Inflammatory macrophage treated with lipopolysaccharide for 1 hour (primary cell): ENCODE measurements around the gene TRIM7.
A peak's percentile ranks its signal among the peaks of the same experiment; 100 is the strongest.

ENCODE experiments used
- DNase-seq, 2 donors: peaks; one replicate each; pipeline ENCODE4 v3.0.0-alpha.2; 2020 to 2022

Gene TRIM7

DNA sequence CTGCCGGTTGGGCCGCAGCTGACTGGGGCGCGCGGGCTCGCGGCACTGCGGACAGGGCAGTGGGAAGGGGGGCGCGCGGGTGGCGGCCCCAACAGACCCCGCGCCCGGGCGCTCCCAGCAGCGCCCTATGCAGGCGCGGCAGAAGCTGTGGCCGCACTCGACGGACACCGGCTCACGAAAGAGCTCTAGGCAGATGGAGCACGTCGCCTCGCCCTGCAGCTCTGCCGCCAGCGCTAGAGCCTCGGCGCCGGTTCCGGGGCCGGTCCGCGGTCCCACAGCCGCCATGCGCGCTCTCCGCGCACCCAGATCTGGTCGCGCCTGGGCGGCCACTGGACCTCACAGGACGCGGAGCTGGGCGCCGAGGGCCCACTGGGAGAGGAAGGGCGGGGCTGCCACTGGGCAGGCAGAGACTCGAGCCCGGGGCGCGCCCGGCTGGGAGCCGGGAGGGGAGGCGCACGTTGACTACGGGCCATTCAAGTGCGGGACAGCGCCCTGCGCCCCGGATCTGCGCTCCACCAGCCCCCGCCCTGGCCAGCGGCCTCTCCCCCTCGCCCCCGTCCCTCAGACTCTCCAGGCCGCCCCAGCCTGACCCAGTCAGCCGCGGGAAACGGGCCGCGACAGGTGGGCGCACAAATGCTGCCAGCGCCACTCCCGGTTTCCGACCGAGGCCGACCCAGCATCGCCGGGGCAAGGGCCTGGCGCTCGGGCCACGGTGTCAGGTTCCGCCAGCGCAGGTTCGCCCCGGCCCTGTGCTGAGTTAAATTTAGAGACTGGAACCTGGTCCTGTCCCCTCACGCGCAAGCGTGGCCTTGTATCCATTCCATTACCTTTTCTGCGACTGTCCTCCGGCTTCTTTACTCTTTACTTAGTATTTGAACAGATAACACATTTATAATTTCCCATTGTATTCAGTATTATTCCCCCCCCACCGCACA lies at the start of gene TRIM7:
Gene TRIM7 (minus strand): TSS at position 371 of the 935 bp plus-strand sequence. CDS start 86 bp downstream, at position 285.
- peak; percentile 31 to 47 for DNase-seq

GRCh38 chr5:181248277-181248676 lies 43.3 kb upstream of the TRIM7 start:
- DNase-seq = no peak

DNA sequence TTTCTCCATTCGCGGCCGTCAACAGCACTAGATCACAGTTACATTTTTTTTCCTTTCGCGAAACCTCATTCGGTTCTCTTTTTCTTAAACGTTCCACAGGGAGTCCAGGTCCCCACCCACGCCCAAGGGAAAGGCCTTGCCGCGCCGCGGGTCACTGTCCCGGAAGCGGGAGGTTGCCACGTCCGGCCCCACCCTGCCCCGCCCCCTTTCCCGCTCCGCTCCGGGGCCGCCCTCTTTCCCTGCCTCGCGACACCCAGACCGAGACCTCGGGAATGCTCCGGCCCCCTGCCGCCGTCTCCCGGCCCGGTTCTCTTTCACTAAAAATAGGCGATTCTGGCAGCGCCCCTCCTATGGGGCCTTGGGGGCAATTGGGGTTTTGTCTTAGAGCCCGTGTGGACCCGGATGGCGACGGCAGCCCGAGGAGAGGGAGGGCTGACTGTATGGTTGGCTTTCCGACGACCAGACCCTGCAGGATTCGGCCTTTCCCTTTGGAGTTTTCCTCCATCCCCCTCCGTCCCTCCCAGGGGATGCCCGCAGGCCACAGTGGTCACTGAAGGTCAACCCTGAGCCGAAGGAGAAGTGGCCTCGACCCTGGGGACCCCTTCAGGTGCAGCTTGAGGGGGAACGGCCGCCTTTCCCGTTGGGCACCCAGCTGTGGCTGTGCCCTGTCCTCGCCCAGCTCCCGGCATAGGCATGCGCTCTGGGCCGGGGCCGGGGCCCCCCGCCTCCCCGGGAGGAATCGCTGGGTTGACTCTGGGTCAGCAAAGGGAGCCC lies 41.5 kb upstream of the TRIM7 start:
- DNase-seq = peak; percentile 96 to 99

GRCh38 chr5:181245427-181246275 lies 40.7 kb upstream of the TRIM7 start:
- DNase-seq = no peak

- peak; percentile 78 to 84 for DNase-seq
Measured at GRCh38 chr5:181243564-181244343, 38.8 kb upstream of the TRIM7 start, which contains the start of gene RACK1. Gene RACK1 (minus strand): TSS chr5:181243906. CDS start chr5:181243800, 106 bp downstream.

GRCh38 chr5:181243018-181243563 lies 38.1 kb upstream of the TRIM7 start:
- peak; percentile 25 to 29 for DNase-seq

DNA sequence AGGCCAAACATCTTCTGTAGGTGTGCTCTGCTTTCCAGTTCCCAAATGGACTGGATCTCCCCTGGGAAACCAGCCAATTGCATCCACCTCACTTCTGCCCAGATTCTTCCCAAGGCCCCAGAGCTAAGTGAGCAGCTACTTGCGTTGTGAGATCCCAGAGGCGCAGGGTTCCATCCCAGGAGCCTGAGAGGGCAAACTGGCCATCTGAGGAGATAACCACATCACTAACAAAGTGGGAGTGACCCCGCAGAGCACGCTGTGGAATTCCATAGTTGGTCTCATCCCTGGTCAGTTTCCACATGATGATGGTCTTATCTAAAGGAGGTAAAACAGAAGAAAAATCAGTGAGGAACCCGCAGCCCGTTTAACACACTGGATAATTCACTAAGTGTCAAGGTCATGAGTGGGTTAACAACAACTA lies 37.0 kb upstream of the TRIM7 start:
- DNase-seq = no peak

DNA sequence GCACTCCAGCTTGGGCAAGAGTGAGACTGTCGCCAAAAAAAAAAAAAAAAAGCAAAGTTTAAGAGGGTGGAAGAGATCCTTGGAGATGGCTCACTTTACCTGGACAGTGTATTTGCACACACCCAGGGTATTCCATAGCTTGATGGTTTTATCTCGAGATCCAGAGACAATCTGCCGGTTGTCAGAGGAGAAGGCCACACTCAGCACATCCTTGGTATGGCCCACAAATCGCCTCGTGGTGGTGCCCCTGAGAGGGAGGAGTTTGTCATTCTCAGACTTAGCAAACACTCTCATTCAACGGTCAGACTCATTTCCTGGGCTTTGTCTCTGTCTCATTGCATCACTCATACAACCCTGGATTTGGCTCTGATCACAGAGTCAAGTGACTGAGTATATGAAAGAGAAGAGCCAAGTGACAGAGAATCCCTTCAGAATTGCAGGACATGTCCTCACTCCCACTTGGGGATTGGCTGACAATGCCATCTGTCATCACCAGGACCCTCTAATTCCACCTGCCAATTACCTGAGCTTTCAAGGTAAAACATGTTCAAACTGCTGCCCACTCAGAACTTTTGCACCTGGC lies 36.5 kb upstream of the TRIM7 start:
- peak; percentile 79 to 93 for DNase-seq

DNA sequence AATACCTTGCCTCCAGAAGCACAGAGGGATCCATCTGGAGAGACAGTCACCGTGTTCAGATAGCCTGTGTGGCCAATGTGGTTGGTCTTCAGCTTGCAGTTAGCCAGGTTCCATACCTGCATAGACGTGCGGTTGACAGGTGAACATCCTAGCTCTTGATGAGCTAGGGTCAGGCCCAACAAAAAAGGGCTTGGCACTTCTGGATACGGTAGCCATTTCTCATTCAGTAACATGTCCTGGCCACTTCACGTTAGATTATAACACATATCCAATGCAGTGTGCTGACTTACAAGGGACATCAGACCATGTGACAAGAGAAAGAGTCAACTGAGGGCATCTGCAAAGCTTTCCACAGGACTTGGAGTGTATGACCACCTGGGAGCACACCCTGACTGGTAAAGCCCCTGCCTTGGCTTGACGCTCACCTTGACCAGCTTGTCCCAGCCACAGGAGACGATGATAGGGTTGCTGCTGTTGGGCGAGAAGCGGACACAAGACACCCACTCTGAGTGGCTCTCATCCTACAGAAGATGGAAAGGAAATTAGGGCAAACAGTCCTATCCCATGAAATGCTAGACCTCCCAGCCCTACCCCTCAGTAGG lies 34.2 kb upstream of the TRIM7 start:
- no peak for DNase-seq

DNA sequence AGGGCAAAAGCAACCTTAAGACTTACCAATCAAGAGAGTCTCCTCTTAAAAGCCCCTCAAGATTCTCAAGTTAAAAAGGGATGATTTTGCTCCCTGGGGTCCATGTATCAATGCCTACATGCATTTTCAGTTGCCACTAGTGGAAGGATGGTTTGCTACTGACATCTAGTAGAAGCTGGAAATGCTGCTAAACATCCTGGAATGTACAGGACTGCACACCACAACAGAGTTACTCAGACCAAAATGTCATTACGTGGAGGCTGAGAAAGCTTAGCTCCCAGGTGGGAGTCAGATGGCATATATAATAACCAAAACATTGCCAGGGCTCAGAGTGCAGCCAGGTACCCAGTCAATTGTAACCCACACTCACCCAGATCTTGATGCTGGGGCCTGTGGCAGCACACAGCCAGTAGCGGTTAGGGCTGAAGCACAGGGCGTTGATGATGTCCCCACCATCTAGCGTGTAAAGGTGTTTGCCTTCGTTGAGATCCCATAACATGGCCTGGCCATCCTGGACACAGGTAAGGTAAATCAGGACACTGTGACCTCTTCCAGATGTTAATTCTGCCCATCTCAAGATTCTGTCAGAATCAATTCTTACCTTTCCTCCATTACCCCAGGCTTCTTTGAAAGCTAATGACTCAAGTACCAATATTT lies 32.9 kb upstream of the TRIM7 start:
- DNase-seq = no peak

GRCh38 chr5:181236954-181237641 lies 32.1 kb upstream of the TRIM7 start:
- DNase-seq = no peak

GRCh38 chr5:181236471-181236870 lies 31.5 kb upstream of the TRIM7 start:
- no peak for DNase-seq

DNA sequence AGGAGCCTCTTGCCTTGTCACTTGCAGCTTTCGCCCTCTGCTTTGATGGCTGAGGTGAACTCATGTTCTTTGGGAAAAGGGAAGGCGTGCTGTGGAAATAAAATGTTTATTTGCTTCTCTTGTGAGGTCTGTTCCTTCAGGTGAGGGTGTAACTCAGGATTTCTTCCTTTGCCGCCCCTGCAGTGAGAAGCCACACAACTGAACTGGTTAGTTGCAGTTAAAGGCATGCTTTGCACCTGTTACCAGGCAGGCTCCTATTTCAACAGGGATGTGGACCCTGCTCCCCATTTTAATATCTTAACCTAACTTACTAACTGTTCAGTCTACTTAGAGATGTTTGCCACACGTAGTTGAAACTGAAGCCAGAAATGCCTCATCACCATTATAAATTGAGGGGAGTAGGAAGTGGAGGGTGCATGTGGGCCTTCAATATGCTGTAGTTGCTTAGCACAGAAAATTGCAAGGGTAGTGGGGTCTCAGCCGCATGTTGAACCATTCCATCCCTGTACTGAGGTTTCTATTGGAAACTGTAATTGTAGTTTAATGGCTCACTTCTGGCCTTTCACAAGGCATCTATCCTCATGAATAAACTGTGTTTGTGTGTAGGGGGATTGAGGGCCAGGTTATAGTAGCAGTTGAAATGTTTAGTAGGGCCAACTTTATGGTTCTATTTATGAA lies 30.8 kb upstream of the TRIM7 start:
- DNase-seq = no peak

GRCh38 chr5:181235323-181235688 lies 30.3 kb upstream of the TRIM7 start:
- no peak for DNase-seq

DNA sequence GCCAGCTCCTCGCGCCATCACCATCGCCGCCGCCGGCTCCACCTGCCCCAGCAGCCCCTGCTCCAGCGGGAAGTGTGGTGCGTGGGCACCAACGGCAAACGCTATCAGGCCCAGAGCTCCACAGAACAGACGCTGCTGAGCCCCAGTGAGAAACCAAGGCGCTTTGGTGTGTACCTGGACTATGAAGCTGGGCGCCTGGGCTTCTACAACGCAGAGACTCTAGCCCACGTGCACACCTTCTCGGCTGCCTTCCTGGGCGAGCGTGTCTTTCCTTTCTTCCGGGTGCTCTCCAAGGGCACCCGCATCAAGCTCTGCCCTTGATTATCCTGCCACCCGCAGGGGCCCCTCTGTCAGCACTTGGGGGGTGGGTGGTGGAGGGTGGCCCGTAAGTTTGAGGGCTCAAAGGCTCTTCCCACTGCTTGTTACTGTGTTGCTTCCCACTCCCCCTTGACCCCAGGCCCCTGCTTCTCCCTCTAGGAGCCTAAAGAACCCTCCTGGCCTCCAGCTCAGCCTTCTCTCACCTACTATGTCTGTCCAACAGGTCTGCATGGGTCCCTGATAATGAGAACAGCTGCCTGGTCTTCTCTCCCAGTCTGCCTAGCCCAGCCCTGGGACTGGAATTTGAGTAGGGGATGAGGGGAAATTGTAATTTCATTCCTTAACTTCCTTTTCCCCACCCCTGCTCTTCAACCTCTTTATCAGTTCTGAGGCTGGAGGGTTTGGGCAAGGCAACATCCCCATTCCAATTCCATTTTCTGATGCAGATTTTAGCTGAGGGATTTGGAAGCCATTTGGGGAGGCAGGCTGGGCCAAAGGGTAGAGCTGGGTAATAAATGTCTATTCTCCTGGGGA lies 29.7 kb upstream of the TRIM7 start:
- no peak for DNase-seq

DNA sequence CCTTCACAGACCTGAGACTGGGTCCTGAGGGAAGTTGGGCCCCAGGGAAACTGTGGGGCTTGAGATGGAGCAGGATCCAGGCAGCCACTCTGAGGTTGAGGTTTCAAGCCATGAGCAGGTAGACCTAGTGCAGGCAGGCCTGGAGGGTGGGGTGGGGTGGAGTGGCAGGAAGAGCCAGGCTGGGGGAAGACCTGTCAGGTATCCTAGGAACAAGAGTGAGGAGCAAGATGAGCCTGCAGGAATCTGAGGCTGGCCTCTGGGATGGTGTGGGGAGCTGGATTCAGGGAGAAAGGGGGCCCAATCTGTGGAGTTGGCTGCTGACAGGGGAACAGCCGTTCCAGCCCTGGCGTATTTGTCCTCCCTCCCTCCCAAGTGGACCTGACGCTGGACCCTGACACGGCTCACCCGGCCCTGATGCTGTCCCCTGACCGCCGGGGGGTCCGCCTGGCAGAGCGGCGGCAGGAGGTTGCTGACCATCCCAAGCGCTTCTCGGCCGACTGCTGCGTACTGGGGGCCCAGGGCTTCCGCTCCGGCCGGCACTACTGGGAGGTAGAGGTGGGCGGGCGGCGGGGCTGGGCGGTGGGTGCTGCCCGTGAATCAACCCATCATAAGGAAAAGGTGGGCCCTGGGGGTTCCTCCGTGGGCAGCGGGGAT lies 28.9 kb upstream of the TRIM7 start:
- DNase-seq = no peak

DNA sequence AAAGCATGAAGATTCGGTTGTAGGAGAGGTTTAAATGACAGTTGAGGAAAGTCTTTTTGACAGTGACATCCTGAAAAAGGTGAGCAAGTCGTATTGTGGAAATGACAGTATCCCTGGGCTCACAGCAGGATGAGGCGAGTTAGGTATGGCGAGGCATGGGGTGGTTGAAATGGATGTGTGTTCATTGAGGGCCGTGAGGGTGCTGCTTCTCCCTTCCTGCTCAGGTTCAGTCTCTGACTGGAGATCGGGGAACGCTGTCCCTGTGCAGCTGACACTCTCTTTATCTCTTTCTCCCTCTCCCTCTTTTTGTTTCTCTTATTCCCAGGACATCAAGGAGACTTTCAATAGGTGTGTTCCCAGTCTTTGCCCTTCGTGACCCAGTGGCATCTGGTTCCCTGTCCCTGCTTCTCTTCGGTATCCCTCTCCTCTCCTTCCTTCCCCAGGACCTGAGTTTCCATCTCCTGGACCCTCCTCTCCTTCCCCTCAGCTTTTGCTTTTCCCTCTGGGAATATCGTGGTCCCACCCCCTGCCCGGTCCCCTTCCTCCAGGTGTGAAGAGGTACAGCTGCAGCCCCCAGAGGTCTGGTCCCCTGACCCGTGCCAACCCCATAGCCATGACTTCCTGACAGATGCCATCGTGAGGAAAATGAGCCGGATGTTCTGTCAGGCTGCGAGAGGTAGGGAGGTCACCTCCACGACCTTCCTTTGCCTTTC lies 28.2 kb upstream of the TRIM7 start:
- DNase-seq = no peak
